Activated T-cell treated with anti-CD3 and anti-CD28 coated beads, Interleukin-2, amount 50 U/mL, for 4 hours (primary cell): ENCODE results near the gene GPR179. TPM values are rescaled to one million over a fixed set of nuclear protein-coding genes. Genes with fewer than 3 reads are reported as not detected.

Experiments
- ATAC-seq, 2 donors: fragments of 200-7000 bp; cut with Tn5 transposase; one replicate each; pipeline ENCODE4 v1.10.0; 2021
- DNase-seq: peaks from one replicate; pipeline ENCODE4 v3.0.0-alpha.2; 2020
- H3K27me3 Mint-ChIP-seq: one replicate; pipeline ENCODE4 v1.8.0; 2021; ENCODE audit warnings: low read depth, mixed read lengths
- H3K36me3 Mint-ChIP-seq: one replicate; pipeline ENCODE4 v1.8.0; 2022; ENCODE audit warnings: mixed read lengths; ENCODE audit not compliant: insufficient read depth
- H3K4me1 Mint-ChIP-seq: one replicate; pipeline ENCODE4 v1.8.0; 2021; ENCODE audit warnings: low read depth, mixed read lengths
- H3K4me3 Mint-ChIP-seq: one replicate; pipeline ENCODE4 v1.8.0; 2021; ENCODE audit warnings: mild to moderate bottlenecking, moderate library complexity, mixed read lengths
- H3K9me3 Mint-ChIP-seq: one replicate; pipeline ENCODE4 v1.8.0; 2021; ENCODE audit warnings: mixed read lengths
- total RNA-seq, 3 donors: library from RNA; stranded (reverse); gene quantifications; one replicate each; pipeline ENCODE4 v1.2.1, GENCODE V29; 2021

Gene GPR179, protein sequence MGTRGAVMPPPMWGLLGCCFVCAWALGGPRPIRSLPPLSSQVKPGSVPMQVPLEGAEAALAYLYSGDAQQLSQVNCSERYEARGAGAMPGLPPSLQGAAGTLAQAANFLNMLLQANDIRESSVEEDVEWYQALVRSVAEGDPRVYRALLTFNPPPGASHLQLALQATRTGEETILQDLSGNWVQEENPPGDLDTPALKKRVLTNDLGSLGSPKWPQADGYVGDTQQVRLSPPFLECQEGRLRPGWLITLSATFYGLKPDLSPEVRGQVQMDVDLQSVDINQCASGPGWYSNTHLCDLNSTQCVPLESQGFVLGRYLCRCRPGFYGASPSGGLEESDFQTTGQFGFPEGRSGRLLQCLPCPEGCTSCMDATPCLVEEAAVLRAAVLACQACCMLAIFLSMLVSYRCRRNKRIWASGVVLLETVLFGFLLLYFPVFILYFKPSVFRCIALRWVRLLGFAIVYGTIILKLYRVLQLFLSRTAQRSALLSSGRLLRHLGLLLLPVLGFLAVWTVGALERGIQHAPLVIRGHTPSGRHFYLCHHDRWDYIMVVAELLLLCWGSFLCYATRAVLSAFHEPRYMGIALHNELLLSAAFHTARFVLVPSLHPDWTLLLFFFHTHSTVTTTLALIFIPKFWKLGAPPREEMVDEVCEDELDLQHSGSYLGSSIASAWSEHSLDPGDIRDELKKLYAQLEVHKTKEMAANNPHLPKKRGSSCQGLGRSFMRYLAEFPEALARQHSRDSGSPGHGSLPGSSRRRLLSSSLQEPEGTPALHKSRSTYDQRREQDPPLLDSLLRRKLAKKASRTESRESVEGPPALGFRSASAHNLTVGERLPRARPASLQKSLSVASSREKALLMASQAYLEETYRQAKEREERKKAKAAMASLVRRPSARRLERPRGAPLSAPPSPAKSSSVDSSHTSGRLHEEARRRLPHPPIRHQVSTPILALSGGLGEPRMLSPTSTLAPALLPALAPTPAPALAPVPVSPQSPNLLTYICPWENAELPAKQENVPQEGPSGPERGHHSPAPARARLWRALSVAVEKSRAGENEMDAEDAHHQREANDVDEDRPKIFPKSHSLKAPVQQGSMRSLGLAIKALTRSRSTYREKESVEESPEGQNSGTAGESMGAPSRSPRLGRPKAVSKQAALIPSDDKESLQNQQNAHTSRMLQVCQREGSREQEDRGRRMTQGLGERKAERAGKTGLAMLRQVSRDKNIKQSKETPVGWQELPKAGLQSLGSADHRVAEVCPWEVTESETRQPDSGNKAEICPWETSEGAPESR (N-terminal part only)
- total RNA-seq = under 1 TPM in 2 of 3 donors, not detected in 1; 0.03 TPM

DNA sequence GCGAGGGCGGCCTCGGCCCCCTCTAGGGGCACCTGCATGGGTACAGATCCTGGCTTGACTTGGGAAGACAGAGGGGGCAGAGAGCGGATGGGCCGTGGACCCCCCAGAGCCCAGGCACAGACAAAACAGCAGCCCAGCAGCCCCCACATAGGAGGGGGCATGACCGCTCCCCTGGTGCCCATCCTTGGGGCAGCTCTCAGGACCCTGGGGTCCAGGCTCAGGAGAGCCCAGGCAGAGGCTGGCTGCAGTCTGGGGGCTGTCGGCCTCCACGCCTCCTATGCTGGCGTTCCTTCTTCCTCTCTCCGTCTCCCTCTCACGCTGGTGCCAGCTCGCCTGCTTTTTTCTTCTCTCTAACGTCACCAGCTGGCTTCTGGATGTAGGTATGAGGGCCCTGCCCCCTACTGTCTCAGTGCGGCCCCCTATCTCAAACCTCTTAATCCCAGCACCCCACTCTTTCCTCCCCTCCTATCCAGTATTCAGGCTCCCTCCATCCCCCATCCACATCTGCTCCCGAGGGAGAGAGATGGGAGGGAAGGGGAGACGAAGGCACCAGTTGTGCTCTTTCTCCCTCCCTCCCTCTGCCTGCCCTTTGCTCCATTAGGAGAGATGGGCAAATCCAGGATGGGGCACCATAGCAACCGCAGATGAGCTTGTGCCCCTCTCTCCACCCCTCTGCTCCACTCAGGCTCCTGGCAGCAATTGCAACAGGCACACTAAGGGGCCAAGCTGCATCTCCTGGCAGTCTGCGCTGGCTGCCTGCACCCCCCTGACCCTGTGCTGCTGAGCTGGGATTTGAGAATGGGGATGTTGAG, at the start of gene GPR179:
GPR179 (minus strand) TSS at position 349 of the 812 bp plus-strand sequence; CDS start at position 182, 167 bp downstream.
- DNase-seq (no peak), ATAC-seq (no peak)
- Mint-ChIP-seq H3K4me1 (no peaks in the 10 kb centered on the region), H3K36me3 (no peaks in the 10 kb centered on the region), H3K27me3 (peaks cover 11% of the 10 kb centered on the region), H3K4me3 (no peak within 1 kb of the TSS), H3K9me3 (no peaks in the 10 kb centered on the region)

DNA sequence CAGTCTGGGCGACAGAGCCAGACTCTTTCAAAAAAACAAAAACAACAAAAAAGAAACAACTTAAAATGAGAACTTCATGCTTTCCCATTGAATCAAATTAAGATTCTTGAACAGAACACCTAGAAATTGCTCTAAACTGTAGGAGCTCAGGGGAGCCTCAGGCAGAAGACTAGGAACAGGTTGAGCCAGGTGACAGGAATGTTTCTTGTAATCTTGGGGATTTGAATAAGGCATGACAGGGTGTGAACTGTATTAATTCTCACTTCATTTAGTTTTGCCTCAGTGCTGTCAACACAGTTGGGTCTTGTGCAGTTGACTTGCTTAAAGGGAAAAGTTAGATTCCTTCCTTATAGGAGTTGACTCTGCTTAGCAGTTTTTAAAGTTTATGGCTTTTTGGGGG, 35.7 kb upstream of the GPR179 start:
- H3K36me3 Mint-ChIP-seq = peaks cover 15% of the 10 kb centered on the region
- no peaks in the 10 kb centered on the region for H3K4me1 Mint-ChIP-seq
- DNase-seq = no peak
- H3K4me3 Mint-ChIP-seq = no peak overlapping the region
- H3K9me3 Mint-ChIP-seq = no peaks in the 10 kb centered on the region
- no peaks in the 10 kb centered on the region for H3K27me3 Mint-ChIP-seq
- no peak for ATAC-seq

DNA sequence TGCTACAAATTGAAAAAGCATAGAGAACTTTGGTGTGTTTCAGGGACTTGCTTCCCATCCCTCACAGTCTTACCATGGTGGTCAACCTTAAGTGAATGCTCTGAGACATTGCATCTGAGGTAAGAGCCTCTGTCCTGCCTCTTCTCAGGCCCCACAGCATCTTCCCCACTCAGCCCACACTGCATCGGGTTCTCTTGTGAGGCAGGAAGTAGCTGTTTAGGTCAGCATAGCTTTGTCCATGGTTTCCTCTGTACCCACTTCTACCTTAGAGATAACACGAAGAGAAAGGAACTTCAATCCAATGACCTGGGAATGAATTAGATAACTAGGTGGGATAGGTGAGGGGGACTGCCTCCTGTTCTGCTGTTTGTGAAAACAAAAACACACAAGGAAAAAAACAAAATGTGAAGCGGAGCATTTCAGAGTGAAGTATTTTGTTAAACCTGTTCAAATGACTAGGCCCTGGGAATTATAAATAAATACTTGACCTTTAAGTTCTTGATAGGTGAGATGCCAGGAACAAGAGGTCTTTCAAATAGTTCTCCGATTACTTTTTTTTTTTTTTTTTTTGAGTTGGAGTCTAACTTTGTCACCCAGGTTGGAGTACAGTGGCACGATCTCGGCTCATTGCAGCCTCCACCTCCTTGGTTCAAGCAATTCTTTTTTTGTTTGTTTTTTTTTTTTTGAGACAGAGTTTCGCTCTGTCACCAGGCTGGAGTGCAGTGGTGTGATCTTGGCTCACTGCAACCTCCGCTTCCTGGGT, 25.5 kb upstream of the GPR179 start:
- Mint-ChIP-seq H3K9me3 (no peaks in the 10 kb centered on the region), H3K36me3 (peaks cover 36% of the 10 kb centered on the region), H3K4me3 (no peak overlapping the region), H3K27me3 (no peaks in the 10 kb centered on the region), H3K4me1 (no peaks in the 10 kb centered on the region)
- DNase-seq (no peak), ATAC-seq (no peak)

DNA sequence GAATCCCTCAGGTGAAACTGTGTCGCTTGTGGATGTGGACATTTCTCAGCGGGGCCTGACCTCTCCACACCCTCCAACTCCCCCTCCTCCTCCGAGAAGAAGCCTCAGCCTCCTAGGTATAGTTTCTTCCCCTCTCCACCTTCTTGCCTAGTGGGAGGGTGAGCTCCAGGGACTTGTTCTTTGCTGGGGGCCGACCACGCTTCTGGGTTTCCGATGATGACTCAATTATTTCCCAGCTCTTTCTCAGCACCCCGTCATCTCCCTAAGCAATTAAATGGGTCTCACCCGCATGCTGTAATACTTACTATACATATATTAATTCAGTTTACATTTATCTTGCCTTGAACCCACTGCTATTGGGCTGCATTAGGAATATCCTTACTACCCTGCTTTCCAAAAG, 21.0 kb upstream of the GPR179 start:
- DNase-seq (no peak), ATAC-seq (no peak)
- Mint-ChIP-seq H3K27me3 (no peaks in the 10 kb centered on the region), H3K9me3 (no peaks in the 10 kb centered on the region), H3K4me3 (no peak overlapping the region), H3K4me1 (peaks cover 5% of the 10 kb centered on the region), H3K36me3 (peaks cover 21% of the 10 kb centered on the region)

DNA sequence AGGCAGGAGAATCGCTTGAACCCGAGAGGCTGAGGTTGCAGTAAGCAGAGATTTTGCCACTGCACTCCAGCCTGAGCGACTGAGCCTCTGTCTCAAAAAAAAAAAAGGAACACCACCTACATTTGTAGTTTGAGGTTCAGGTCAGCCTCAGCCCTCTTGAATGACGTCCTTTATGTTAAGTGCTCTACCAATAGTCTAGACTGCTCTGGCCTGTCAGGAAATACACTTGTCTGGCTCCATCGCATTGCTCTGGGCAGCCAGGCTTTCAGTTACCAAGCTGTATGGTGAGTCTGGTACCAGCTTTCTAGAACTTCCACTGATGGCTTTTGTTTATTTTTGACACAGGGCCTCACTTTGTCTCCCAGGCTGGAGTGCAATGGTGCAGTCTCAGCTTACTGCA, 19.3 kb upstream of the GPR179 start:
- Mint-ChIP-seq H3K4me3 (no peak overlapping the region), H3K9me3 (no peaks in the 10 kb centered on the region), H3K36me3 (peaks cover 10% of the 10 kb centered on the region), H3K27me3 (no peaks in the 10 kb centered on the region), H3K4me1 (peaks cover 5% of the 10 kb centered on the region)
- DNase-seq = no peak
- no peak for ATAC-seq

DNA sequence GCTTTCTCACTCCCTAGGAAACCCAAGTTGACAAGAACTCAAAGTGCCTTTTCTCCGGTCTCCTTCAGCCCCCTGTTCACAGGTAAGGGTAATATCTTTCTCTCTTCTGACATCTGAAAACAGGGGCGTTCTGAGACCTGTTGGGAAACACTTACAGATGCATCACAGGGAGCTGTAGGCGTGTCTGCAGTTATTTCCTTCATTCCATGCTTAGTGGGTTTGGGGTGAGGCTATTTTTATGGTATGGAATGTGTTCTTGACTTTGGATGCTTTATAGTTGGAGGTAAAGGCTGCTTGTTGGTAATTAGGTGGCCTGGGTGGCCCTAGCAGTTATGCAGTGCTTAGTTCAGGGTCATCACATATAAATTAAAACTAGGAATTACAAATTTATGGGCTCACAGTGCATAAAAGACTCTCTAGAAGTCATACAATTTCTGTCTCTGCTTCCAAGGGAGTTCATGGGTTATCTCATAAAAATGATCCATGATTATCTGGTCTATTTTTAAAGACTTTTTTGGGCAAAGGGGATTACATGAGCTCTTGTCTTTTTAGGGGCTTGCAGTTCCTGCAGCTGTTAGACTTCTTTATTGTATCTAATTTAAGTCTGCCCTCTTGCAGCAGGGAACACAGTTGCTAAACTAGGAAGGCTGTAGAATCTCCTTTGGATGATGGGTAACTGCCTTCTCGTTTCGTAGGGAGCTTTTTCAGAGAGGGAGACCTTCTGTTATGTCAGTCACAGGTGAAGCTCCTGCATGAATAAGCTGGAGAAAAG, 18.1 kb upstream of the GPR179 start:
- Mint-ChIP-seq H3K9me3 (no peaks in the 10 kb centered on the region), H3K27me3 (no peaks in the 10 kb centered on the region), H3K36me3 (peaks cover 7% of the 10 kb centered on the region), H3K4me3 (no peak overlapping the region), H3K4me1 (peaks cover 12% of the 10 kb centered on the region)
- ATAC-seq (no peak), DNase-seq (no peak)

DNA sequence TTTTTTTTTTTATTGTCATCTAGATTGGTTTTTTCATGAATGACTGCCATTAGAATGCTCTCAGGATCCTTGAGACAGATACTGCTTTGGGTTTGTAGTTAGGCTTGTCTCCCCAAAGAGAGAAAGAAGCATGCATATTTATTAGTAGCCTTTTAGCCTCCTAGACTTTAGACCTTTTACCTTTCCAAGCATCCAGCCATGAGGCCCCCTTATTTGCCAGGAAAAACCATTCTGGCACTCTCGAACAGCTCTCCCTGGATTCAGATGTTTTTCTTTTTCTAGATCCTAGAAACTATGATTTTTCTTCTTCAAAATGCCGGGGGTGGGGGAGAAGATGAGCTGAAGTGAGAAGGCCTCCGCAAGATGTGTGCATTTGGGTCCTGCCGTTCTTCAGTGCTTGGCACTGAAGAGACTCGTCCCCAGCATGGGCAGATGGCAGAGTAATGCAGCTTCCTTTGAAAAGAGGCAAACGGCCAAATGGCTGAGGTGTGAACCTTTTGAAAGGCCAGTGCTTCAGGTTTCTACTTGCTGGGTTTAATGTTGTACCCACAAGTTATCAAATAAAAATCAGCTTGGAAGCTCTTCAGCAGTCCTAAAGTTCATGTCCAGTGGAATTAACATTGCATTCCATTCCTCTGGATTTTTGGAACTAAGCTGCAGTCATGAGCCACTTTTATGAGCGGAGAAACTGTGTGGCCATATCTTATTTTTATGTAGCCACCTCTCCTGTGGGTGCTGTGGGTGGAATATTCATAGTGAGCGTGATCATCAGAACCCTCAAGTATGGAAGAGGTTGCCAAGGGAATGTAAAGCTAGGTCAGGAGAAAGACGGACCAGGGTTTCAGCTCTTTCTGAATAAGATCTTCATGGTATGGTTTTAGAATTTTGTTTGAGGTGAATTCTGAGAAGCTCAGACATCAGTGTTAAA, 15.1 kb upstream of the GPR179 start:
- H3K4me3 Mint-ChIP-seq = no peak overlapping the region
- H3K9me3 Mint-ChIP-seq = no peaks in the 10 kb centered on the region
- no peaks in the 10 kb centered on the region for H3K27me3 Mint-ChIP-seq
- DNase-seq (no peak), ATAC-seq (no peak)
- H3K36me3 Mint-ChIP-seq = peaks cover 4% of the 10 kb centered on the region
- H3K4me1 Mint-ChIP-seq = peaks cover 32% of the 10 kb centered on the region

DNA sequence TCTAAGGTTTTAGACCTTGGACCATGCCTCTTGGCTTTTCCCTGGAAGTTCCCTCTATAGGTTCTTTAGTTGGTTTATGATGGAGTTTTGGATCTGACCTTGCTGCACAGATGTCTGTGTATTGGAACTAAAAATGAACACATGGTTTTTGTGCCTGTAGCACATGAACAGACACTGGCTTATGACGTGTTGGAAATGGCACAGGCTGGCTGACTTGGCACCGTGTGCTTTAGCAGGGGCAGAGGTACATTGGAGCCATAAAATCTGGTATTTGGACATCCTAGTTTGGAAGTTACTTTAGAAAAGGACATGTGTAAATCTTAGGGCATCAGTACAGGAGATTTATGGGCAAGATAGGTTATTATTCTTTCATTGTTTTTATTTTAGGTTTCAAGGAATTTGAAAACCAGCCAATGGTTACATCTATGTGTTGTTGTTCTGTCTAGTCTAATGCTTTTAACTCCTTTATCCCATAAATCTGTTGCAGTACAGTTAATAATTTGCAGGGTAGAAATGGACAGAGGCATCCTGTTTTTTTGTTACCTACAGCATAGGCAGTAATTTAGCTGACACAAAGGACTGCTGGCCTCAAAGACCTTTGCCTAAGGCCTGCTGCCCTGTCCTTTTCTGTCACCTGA, 13.8 kb upstream of the GPR179 start:
- Mint-ChIP-seq H3K4me1 (peaks cover 42% of the 10 kb centered on the region), H3K4me3 (no peak overlapping the region), H3K36me3 (peaks cover 4% of the 10 kb centered on the region), H3K27me3 (no peaks in the 10 kb centered on the region), H3K9me3 (no peaks in the 10 kb centered on the region)
- DNase-seq (no peak), ATAC-seq (no peak)

DNA sequence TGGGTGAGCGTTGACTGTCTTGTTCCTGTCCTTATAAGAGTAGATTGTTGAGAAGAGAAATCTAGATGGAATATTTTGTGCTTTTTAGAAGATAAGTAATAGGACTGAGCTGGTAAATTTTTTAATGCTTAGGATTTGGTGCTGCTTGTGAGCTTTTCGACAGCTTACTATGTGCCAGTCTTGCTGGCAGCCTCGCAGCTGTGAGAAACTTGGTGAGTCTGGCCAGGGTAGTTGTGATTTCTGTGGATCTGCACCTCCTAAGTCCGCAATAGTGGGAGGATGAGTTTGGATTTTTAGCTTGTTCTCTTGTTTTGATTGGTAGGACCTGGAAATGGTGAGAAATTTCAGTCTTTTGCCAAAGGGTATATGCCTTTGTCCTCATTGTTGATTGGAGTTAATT, 11.5 kb upstream of the GPR179 start:
- ATAC-seq (no peak), DNase-seq (no peak)
- Mint-ChIP-seq H3K4me3 (no peak overlapping the region), H3K4me1 (peaks cover 43% of the 10 kb centered on the region), H3K36me3 (no peaks in the 10 kb centered on the region), H3K9me3 (no peaks in the 10 kb centered on the region), H3K27me3 (no peaks in the 10 kb centered on the region)

DNA sequence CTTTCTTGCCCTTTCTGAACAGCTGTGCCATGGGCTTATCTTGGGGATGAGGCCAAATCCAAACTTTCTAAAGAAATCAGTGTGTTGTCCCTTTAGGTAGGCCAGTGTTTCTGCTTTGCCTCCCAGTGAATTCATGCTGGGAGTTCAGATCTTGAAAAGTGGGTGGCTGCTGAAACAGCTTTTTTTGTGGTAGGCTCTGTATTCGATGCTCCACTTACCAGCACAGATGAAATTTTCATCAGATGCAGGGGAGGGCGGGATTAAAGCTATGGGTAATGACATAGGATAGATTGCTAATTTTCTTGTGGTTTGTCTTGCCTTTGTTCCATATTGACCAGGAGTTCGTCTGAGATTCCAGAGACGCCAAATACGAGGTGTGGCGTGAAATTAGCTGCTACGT, 10.7 kb upstream of the GPR179 start:
- Mint-ChIP-seq H3K4me3 (peak overlapping the region; percentile 81), H3K9me3 (no peaks in the 10 kb centered on the region), H3K4me1 (peaks cover 43% of the 10 kb centered on the region), H3K36me3 (no peaks in the 10 kb centered on the region), H3K27me3 (no peaks in the 10 kb centered on the region)
- ATAC-seq = no peak
- no peak for DNase-seq

DNA sequence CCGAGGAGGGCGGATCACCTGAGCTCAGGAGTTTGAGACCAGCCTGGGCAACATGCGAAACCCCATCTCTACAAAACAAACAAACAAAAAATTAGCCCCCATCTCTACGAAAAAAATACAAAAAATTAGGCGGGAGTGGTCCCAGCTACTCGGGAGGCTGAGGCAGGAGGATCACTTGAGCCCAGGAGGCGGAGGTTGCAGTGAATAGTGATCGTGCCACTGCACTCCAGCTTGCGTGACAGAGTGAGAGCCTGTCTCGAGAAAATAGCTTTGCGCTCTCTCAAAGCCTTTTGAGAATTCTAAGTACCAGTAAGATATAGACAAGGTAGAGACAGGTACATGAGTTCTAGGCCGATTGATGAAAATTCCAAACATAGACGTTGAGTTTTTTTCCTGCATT, 9.9 kb upstream of the GPR179 start:
- ATAC-seq = no peak
- no peak for DNase-seq
- Mint-ChIP-seq H3K9me3 (no peaks in the 10 kb centered on the region), H3K4me1 (peaks cover 44% of the 10 kb centered on the region), H3K36me3 (no peaks in the 10 kb centered on the region), H3K27me3 (no peaks in the 10 kb centered on the region), H3K4me3 (peak overlapping the region; percentile 81)
